GM12875 (cell line): ENCODE results near the gene ABTB2.

Experiments used
- H3K4me3 ChIP-seq: one replicate; pipeline ENCODE4 v1.5.1; 2011; ENCODE audit warnings: low read depth, low read length, control low read depth
- TF ChIP-seq, protein P1 (sequence below): IDR thresholded peaks from 2 replicates; pipeline ENCODE4 v1.5.1; 2011; ENCODE audit warnings: low read depth, mild to moderate bottlenecking, control low read depth, inconsistent platforms, low read length, moderate library complexity, borderline replicate concordance; ENCODE audit not compliant: insufficient read depth

ABTB2 gene

DNA sequence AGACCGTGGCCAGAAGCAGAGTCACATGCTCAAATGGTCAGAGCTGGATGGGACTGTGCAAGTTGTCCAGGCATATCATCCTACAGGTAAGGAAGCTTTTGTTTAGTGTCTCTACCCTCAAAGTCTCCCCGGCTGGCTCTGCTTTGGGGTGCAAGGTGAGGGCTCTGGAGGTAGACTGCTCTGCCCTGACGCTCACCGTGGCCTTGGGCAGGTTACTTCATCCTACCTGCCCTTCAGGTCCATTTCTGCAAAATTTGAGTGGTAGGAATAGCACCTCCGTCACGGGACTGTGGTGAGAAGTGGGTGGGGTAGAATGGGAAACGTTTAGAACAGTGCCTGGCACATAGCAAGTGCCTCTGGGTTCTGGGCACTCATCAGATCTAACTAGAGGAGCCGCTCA is 210.2 kb downstream of the ABTB2 start:
- TF ChIP-seq, protein P1, sequence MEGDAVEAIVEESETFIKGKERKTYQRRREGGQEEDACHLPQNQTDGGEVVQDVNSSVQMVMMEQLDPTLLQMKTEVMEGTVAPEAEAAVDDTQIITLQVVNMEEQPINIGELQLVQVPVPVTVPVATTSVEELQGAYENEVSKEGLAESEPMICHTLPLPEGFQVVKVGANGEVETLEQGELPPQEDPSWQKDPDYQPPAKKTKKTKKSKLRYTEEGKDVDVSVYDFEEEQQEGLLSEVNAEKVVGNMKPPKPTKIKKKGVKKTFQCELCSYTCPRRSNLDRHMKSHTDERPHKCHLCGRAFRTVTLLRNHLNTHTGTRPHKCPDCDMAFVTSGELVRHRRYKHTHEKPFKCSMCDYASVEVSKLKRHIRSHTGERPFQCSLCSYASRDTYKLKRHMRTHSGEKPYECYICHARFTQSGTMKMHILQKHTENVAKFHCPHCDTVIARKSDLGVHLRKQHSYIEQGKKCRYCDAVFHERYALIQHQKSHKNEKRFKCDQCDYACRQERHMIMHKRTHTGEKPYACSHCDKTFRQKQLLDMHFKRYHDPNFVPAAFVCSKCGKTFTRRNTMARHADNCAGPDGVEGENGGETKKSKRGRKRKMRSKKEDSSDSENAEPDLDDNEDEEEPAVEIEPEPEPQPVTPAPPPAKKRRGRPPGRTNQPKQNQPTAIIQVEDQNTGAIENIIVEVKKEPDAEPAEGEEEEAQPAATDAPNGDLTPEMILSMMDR: no peak

DNA sequence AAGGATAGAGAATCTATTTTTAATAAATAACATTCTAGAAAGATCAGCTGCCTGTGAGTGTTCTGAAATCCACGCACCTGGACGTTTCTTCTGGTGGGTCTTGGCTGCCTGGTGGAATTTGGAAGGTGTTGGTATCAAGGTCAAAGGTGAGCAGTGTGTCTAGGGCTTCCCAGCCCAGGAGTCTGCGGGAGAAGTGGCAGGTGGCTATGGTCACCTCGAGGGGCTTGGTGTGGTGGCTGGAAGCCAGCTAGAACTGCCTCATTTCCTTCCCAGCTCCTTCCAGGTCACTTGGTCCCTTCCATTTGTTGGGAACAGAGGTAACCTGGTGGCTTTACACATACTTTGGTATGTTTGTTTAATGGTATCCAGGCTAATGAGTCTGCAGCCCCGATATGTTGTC is 210.9 kb downstream of the ABTB2 start:
- no peak overlapping the region for H3K4me3 ChIP-seq
- TF ChIP-seq, protein P1: no peak

More for the DNA sequence above, 210.2 kb downstream of the ABTB2 start:
- no peak overlapping the region for H3K4me3 ChIP-seq

DNA sequence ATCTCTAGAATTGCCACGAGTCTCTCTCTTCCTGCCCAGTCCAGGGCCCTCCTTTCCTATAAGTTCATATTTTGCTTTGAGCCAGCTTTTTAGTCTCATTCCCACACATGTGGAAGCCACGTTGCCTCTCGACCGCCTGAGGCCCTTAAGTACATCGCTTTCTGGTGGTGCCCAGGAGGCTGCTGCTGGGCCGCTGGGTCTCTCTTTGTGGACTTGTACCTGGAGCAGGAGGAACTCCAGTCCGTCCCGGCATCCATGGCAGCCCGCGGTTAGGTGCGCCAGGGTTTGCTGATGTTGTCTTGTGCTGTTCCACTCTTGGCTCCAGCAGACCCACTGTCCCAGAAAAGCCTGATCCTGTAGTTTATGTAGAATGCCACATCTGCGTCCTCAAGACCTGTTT is 211.4 kb downstream of the ABTB2 start:
- TF ChIP-seq, protein P1: no peak
- H3K4me3 ChIP-seq: no peak overlapping the region

DNA sequence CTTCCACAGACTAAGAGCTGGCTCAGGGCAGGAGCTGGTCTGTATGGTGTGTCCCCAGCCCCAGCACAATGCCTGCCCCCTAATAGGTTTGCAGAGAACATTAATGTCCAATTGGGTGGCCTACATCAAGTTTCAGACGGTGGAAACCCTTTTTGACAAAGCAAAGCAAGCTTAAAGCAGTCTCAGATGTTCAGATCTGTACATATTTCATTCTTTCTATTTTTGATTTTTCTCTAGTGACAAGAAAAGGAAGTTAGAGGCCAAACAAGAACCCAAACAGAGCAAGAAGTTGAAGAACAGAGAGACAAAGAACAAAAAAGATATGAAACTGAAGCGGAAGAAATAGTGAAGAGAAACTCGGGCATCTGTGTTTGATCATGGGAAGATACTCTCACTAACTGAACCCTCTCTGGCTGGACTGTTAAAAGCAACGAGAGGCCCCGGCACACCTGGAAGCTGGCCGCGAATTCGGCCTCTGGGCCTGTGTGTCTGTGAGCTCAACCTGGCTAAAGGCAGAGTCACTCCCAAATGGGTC is 211.9 kb downstream of the ABTB2 start:
- TF ChIP-seq, protein P1: no peak
- H3K4me3 ChIP-seq: no peak overlapping the region

DNA sequence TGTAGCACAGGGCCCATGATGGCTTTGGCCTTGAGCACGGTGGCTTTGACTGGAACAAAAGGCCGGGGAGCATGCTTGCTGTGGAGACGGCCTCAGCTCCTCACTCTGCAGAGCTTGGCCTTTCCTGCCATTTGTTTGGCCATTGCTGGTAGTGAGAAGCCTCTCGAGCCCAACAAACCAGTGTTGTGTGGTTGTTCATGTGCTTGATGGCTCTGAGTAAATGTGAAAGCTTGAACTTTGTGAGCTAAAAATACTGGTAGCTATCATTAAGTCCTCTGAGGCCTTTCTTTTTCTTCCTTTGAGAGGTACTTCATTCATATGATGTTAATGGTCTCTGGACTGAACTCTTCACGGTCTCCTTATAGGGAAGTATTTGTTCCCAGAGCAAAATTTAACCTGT is 212.7 kb downstream of the ABTB2 start:
- peak overlapping the region; percentile 11 for H3K4me3 ChIP-seq
- TF ChIP-seq, protein P1: no peak

DNA sequence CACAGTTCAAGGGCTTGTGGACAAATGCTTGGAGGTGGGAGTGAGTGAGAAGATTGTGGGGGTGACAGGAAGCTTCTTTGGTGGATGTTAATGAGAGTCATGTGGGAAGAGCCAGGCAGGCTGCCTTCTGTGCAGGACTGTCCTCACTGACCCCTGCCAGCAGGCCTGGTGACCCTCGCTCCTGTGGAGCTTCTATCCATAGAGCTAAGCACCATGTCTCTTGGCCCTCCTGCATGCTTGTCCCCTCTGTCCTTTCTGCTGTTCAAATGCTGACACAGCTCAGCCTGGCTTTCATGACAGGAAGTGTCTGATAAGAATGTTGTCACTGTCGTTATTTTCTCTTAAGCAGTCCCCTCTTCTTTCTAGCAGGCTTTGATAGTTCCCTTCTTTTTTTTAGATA is 214.8 kb downstream of the ABTB2 start:
- no peak overlapping the region for H3K4me3 ChIP-seq
- TF ChIP-seq, protein P1: no peak

DNA sequence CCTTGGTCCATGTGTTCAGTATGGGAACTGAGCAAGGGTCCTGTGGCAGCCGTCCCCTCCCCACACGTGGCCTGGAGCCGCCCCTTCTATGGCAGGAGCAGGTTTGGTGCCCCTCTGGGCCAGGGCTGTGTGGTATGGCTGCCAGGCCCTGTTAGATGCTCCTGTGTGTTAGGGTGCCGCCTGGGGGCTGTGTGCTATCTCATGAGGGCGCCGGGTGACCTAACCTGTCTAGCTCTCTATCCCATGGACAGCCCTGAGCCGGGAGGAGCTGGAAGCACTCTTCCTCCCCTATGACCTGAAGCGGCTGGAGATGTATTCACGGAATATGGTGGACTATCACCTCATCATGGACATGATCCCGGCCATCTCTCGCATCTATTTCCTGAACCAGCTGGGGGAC is 217.7 kb downstream of the ABTB2 start:
- H3K4me3 ChIP-seq: no peak overlapping the region
- TF ChIP-seq, protein P1: no peak
